HL-60/S4 (cell line): ENCODE measurements around the gene CAMK1D.

Source experiments
- in situ Hi-C: fragments of 300-500 bp; cut with MboI; formaldehyde crosslinking; loops from 2 replicates; pipeline ENCODE4 v1.14.3; 2022; ENCODE audit warnings: low sequenced_read_pairs

The CAMK1D gene

GRCh38 chr10:12459762-12460161, 110.4 kb downstream of the CAMK1D start:
- in situ Hi-C loops = no loop called here

DNA sequence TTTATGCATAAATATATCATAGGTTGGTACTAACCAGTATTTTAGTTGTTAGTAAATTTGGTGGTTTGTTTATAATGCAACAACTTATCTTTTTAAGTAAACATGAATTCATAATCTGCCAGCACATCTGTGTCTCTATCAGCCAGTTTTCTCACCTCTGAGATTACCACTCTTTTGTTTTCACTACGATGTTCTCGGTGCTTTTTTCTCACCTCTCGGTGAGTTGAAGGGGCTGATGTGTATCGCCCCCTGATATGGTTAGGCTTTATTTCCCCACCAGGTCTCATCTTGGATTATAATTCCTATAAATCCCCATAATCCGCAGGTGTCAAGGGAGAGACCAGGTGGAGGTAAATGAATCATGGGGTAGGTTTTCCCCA, 114.1 kb downstream of the CAMK1D start:
- in situ Hi-C loops = no loop called here

DNA sequence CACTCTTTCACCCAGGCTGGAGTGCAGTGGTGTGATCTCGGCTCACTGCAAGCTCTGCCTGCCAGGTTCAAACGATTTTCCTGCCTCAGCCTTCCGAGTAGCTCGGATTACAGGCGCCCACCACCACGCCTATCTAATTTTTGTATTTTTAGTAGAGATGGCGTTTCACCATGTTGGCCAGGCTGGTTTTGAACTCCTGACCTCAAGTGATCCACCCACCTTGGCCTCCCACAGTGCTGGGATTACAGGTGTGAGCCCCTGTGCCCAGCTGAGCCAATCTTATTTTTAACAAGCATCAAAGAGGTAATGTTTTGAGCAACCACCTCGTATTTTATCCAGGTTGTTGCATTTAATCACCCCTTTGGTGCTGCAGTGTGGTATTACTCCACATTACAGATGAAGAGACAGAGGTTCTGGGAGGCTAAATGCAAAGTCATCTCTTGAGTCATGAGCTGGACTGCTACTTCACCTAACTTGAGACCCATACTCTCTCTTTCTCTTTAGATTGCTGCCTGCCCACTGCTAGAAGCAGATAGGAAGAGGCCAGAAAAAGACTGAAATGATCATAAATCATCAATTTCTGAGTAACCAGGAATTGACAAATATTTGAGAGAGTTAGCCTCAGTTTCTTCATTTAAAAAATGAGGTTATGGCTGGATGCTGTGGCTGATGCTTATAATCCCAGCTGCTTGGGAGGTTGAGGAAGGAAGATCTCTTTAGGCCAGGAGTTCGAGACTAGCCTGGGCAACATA, 116.2 kb downstream of the CAMK1D start:
- in situ Hi-C loops = no loop called here

GRCh38 chr10:12466704-12467305, 117.5 kb downstream of the CAMK1D start:
- in situ Hi-C loops = no loop called here

GRCh38 chr10:12469345-12469744, 120.0 kb downstream of the CAMK1D start:
- in situ Hi-C loops = no loop called here

DNA sequence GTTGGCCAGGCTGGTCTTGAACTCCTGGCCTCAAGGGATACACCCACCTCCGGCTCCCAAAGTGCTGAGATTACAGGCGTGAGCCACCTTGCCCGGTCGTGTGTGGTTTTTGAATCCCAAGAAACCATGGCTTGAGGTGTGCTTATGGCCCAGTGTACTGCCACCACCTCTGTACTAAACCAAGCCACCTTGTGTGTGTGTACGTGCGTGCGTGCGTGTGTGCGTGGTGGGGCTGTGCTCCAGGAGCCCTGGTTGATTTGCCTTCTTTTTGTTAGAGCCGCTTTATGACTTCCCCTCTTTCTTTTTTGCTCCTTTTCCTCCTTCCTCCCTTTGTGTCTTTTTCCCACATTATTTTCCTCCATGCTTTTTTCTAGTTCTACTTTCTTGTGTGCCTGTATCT, 121.4 kb downstream of the CAMK1D start:
- in situ Hi-C loops = no loop called here

DNA sequence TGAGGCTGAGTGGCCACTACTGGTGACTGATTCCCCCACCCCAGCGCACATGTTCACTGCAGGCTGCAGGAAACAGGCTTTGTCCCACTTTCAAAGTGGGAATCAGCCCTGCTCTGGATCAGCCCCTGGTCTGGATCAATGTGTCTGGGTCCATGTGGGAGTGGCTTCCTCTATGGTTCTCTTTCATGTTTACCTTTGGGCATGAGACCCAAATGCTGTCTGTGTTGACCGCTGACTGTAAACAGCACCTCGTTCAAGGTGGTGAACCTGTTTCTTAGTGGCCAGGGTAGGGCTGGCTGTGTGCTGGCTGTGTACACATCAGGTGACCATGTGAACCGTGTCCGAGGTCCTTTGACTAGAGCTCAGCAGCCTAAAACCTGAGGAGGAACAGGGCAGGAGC, 121.8 kb downstream of the CAMK1D start:
- in situ Hi-C loops = no loop called here

DNA sequence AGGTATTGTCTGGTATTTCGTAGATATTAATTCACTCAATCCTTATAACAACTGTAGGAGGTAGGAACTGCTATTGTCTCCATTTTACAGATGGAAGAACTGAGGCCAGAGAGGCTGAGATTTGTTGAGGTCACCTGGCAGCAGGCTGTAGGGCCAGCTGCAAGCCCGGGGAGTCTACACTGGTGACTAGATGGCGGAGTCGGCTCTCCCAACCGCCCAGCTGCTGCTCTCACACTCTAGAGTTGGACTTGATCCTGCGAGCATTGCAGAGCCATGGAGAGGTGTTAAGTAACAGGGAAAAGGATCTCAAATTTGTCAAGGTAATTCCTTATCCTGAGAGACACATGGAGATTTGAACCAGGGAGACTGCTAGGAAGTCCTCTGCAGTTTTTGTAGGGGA, 124.1 kb downstream of the CAMK1D start:
- in situ Hi-C loops = no loop called here

DNA sequence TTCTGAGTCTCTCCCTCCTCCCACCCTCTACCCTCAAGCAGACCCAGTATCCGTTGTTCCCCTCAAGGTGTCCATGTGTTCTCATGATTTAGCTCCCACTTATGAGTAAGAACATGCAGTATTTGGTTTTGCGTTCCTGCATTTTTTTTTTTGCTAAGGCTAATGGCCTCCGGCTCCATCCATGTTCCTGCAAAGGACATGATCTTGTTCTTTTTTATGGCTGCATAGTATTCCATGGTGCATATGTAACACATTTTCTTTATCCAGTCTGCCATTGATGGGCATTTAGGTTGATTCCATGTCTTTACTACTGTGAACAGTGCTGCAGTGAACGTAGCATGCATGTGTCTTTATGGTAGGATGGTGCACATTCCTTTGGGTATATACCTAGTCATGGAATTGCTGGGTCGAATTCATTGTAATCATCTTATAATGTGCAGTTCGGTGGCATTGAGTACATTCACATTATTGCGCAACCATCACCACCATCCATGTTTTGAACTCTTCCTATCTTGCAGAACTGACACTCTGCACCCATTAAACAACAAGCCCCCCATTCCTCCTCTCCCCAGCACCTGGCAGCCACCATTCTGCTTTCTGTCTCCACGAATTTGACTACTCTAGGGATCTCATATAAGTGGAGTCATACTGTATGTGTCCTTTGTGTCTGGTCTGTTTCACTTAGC, 125.5 kb downstream of the CAMK1D start:
- in situ Hi-C loops = no loop called here

GRCh38 chr10:12476656-12477055, 127.3 kb downstream of the CAMK1D start:
- in situ Hi-C loops = no loop called here

DNA sequence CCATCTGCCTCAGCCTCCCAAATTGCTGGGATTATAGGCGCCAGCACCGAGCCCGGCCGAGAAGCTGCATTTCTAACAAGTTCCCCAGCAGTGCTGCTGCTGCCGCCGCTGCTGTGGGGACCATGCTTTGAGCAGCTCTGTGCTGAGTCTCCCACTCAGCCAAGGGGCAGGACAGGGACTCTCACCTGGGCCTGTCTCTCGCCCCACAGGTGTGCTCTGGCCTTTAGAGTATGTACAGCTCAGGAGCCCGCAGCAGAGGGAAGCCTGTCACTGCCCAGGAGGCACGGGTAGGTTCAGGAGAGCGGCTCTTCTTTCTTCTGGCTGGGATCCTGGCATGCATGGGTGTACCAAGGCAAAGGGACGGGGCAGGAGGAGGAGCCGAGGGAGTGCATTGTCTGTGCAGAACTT, 130.1 kb downstream of the CAMK1D start:
- in situ Hi-C loops = no loop called here

- in situ Hi-C loops = no loop called here
Observed at GRCh38 chr10:12479924-12480323, 130.6 kb downstream of the CAMK1D start.

DNA sequence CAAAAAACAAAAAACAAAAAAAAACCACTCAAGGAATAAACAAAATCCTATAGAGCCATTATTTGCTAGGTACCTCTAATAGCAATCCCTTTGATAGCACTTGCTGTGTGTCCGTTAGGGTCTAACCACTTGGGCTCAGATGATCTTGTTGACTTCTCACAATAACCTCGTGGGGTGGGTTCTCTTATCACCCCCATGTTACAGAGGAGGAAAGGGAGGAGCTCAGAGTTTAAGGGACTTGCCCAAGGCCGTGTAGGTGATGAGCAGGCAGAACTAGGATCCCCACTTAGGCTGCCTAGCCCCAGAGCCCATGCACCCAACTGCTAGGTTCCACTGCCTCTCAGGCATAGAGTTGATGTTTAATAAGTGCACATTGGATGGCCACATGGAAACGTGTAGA, 131.1 kb downstream of the CAMK1D start:
- in situ Hi-C loops = no loop called here

DNA sequence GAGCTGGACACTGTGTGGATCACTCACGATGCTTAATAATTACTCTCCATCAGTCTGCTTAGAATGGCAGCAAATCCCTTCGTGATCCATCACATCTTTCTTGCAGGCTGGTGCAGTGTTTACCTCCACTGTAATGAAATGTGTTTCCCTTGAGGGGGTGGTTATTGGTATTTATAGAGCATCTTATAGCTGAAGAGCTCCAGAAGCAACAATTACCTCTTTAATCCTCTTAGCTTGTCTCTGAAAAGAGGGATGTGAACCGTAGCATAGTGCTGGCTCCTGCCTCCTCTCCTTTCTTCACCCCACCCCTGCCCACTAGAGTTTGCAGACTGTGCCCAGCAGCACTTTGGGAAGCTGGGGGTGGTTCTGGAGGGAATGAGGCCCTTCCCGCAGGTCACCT, 132.6 kb downstream of the CAMK1D start:
- in situ Hi-C loops = no loop called here

- in situ Hi-C loops = no loop called here
Observed at GRCh38 chr10:12482587-12482986, 133.2 kb downstream of the CAMK1D start.

DNA sequence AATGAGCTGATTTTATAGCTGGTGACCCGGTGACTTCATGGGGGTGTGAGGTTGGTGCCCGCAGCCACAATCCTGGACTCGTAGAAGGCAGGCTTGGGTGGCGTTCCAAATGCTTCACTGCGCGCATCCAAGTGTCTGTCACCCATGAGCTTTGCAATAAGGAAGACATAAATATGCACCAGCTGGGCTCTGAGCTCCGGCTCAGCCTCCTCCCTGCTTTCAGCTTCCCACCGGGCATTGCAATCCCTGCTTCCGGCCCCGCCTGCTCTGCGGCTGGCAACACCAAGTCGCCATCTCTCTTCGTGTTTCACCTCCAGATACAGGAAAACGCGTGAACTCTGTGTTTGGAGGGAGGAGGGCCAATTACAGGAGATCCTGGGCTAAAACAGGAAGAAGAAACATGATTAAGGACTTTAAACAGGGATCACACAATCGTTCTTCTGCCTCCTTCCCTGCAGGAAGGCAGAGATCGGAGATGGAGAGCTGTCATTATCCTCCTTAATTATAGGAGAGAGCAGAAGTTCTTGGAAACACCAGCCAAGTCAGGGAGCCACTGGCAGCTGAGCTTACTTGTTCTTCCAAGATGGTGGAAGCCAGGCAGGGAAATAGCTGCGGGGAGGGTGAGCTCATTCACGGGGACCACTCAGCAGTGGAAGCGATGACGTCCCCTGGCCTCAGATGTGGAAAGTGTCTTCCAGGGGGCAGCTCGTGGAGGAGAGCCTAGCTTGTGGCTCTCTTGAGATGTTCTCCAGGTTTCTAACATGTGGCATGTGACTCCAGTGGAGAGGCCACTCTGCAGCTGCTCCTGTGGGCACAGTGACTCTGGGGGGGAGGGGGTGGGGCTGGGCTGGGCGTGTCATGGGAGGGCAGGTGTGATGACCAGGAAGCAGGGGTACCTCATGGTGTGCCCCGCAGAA, 134.9 kb downstream of the CAMK1D start:
- in situ Hi-C loops = no loop called here

DNA sequence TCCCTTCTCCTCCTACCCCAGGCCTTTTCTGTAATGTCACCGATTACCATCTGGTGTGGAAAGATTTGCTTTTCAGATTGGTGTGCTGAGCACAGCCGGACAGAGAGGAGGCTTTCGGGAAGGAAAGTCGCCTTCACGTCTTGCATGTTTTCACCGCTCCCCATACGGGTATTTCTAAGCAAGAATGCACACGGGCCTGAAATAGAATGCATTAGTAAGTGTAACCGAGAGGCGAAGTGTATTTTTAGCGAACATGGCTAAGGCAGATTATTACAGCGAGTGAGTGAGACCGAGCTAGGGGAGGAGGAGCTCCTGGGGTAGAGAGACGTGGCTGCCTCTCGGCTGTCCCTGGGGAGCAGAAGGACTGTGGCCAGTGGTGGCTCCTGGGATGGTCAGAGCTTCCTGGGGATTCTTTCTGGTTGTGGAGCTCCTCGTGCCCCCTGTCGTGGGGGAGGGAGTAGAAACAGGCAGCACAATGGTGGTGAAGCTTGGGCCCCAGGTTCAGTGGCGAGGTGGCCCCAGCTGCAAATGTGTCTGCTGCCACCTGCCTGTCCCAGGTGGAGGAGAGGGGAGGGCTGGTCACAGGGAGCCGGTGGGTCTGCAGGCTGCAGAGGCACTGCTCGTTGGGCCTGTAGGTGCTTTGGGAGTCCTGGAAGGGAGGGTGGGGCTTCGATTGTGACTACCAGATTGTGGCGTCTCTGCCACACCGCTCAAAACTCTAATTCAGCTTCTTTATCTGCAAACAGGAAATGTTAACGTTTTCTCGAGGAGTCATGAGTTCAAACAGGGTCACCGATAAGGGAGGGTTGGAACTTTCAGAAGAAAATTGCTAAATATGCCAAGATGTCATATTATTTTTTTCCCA, 135.8 kb downstream of the CAMK1D start:
- in situ Hi-C loops = no loop called here

GRCh38 chr10:12487366-12487765, 138.0 kb downstream of the CAMK1D start:
- in situ Hi-C loops = no loop called here

DNA sequence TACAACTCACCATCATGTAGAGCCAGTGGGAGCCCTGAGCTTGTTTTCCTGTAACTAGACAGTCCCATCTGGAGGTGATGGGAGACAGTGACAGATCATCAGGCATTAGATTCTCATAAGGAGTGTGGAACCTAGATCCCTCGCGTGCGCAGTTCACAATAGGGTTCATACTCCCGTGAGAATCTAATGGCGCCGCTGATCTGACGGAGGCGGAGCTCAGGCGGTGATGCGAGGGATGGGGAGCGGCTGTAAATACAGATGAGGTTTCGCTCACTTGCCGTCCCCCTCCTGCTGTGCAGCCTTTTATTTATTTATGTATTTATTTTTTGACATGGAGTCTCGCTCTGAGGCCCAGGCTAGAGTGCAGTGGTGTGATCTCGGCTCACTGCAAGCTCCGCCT, 139.3 kb downstream of the CAMK1D start:
- in situ Hi-C loops = no loop called here

DNA sequence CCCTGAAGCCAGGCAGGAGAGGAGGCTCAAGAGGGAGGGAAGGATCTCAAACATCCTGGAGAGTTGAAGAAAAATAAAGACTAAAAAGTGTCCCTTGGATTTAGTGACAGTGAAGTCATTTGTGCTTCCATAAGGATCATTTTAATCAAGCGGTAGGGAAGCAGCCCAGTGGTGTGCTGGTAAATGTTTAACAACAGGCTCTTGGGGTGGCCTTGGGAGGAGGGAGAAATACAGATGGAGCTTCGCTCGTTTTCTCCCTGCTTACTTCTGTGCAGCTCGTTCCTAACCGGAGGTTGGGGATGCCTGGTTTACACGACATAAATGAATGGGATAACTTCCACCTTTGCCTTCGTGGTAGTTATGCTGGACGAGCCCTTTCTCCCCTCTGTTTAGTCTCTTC, 140.0 kb downstream of the CAMK1D start:
- in situ Hi-C loops = no loop called here
